Upper lobe of left lung (tissue), 6 donors: Measurements from ENCODE around the gene RSRC1. TPM values are rescaled to one million over a fixed set of nuclear protein-coding genes. Genes with fewer than 3 reads are reported as not detected.

Source experiments
- ATAC-seq, 2 donors: fragments of 200-7000 bp; cut with Tn5 transposase; one replicate each; pipeline ENCODE4 v1.9.1; 2022; ENCODE audit warnings: mild to moderate bottlenecking in 2 of 2, moderate library complexity in 2 of 2; ENCODE audit not compliant: low FRiP score in 2 of 2
- DNase-seq, 2 donors: peaks; one replicate each; pipeline ENCODE4 v3.0.0-alpha.2; 2019 to 2020
- H3K27ac ChIP-seq, 4 donors: fragments of 200-600 bp; sonication (generic); one replicate each; pipeline ENCODE4 v1.5.1; 2016 to 2019
- H3K27me3 ChIP-seq, 4 donors: fragments of 200-600 bp; sonication (generic); one replicate each; pipeline ENCODE4 v1.5.1; 2017 to 2019
- H3K36me3 ChIP-seq, 4 donors: fragments of 200-600 bp; sonication (generic); one replicate each; pipeline ENCODE4 v1.5.1; 2016 to 2019
- H3K4me1 ChIP-seq, 4 donors: fragments of 200-600 bp; sonication (generic); one replicate each; pipeline ENCODE4 v1.5.1; 2018 to 2019
- H3K4me3 ChIP-seq, 4 donors: fragments of 200-600 bp; sonication (generic); one replicate each; pipeline ENCODE4 v1.5.1; 2017 to 2019; ENCODE audit warnings: mild to moderate bottlenecking in 2 of 4, moderate library complexity in 1 of 4
- H3K9me3 ChIP-seq, 4 donors: fragments of 200-600 bp; sonication (generic); one replicate each; pipeline ENCODE4 v1.5.1; 2018 to 2019
- EP300 ChIP-seq, 4 donors: sonication (generic); formaldehyde crosslinking; IDR thresholded peaks; one replicate each; pipeline ENCODE4 v1.5.1; 2017; ENCODE audit warnings: antibody characterized with exemption in 4 of 4, control low read depth in 2 of 4
- POLR2A ChIP-seq, 4 donors: fragments of 450-650 bp; IDR thresholded peaks; one replicate each; pipeline ENCODE4 v1.5.1; 2016 to 2017; ENCODE audit warnings: antibody characterized with exemption in 4 of 4, mild to moderate bottlenecking in 2 of 4
- POLR2AphosphoS5 ChIP-seq, 2 donors: sonication (generic); formaldehyde crosslinking; IDR thresholded peaks; one replicate each; pipeline ENCODE4 v1.5.1; 2017; ENCODE audit warnings: antibody characterized with exemption in 2 of 2
- WGBS, 2 donors: methylation state at CpG; one replicate each; pipeline ENCODE4 v1.1.5; 2017 to 2018; 5-methylcytosine and 5-hydroxymethylcytosine counted together
- total RNA-seq, 6 donors: library from RNA; depleted of rRNA in 4 of 6; stranded (reverse); fragments of >200 nt in 4 of 6; gene quantifications; one replicate each; pipeline versions ENCODE4 v1.1.0 to v1.2.1, GENCODE V29; 2016 to 2021
- TF ChIP-seq, protein P1 (sequence below), 6 experiments: fragments of 450-650 bp in 4 of 6; fragments of 200-600 bp in 2 of 6; sonication (generic) in 2 of 6; IDR thresholded peaks; one replicate each; pipeline ENCODE4 v1.5.1; 2016 to 2019; ENCODE audit warnings: antibody characterized with exemption in 6 of 6
- donor health status: DM: no; HTN: no; CAD: no; lungs with moderate emphysema.
- donor health status: DM: no; HTN: yes; CAD: no; lungs with severe emphysema.

Gene RSRC1
- total RNA-seq, 6 donors from 2014 or later = 21.4 to 87.0 (median 24.5) TPM

DNA sequence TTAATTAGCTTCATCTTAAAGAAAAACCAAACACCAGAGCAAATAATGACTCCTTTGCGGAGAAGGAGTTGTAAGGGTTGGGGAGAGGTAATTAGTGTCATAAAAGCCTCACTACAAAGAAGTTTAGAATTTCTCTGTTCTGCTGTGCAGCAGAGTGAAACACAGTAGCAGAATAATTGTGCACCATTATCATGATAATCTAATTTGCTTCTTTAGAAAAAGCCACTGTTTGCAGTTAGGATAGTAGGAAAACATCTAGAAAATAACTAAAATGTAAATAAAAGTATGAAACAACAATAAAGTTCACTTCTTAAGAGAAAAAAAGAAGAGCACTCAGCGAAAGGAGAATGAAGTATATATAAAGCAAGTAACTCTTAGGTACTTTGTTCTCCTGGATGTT lies 9.2 kb upstream of the RSRC1 start:
- 39 to 46% methylated on average over 2 of the region's 2 CpGs for WGBS, 2 donors
- peaks cover 32 to 38% (median 37%) of the 10 kb centered on the region in 4 donors for H3K4me1 ChIP-seq
- H3K9me3 ChIP-seq = peaks cover 0 to 5% (median 0%) of the 10 kb centered on the region in 4 donors
- ATAC-seq (no peak), DNase-seq (no peak)
- no peaks in the 10 kb centered on the region for H3K36me3 ChIP-seq
- no peak overlapping the region for H3K4me3 ChIP-seq
- TF ChIP-seq POLR2AphosphoS5 (IDR thresholded peaks at IDR 0.05) (no peak), EP300 (IDR thresholded peaks at IDR 0.05) (no peak), POLR2A (IDR thresholded peaks at IDR 0.05) (no peak)
- TF ChIP-seq, protein P1, sequence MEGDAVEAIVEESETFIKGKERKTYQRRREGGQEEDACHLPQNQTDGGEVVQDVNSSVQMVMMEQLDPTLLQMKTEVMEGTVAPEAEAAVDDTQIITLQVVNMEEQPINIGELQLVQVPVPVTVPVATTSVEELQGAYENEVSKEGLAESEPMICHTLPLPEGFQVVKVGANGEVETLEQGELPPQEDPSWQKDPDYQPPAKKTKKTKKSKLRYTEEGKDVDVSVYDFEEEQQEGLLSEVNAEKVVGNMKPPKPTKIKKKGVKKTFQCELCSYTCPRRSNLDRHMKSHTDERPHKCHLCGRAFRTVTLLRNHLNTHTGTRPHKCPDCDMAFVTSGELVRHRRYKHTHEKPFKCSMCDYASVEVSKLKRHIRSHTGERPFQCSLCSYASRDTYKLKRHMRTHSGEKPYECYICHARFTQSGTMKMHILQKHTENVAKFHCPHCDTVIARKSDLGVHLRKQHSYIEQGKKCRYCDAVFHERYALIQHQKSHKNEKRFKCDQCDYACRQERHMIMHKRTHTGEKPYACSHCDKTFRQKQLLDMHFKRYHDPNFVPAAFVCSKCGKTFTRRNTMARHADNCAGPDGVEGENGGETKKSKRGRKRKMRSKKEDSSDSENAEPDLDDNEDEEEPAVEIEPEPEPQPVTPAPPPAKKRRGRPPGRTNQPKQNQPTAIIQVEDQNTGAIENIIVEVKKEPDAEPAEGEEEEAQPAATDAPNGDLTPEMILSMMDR (IDR thresholded peaks at IDR 0.05) = no peak
- H3K27me3 ChIP-seq = peaks cover 2 to 82% (median 50%) of the 10 kb centered on the region in 4 donors
- H3K27ac ChIP-seq = no peak overlapping the region

DNA sequence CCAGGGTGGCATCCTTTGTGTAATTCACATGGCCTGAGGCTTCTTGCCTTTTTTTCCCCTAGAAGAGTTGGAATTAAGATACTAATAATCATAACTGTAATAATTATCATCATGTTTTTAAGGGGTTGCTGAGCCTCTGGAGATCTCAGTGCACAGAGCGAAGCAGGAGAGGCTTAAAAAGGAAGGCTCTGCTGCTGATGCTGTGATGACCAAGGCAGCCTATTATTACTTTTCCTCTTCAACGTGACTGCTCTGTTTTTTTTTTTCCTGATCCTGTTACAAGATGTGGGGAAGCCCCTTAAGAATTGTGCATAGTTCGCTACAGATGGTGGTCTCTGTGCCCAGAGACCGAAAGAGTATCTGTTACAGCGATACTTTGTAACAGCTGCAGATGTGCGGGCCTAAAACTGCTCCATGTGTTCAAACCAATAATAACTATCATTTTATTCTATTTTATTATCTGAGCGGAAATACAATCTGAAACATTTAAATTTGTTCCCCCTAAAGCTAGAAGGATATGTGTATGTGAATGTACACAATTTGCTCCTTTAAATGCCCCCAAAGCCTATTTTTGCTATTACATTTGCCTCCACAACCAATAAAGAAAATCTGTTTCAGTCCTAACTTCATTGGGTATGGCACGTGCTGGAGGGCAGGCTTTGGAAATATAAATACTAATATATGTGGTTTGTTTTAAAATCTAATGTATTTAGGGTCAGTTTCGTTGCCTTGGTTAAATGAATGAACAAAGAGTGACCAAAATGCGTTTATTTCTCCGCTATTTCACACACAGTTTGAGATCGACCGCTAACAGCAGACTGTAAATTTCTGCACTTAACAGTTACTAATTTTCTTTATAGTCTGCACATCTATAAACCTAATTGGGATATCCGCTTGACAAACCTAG lies 8.3 kb upstream of the RSRC1 start:
- TF ChIP-seq EP300 (IDR thresholded peaks at IDR 0.05) (no peak), POLR2AphosphoS5 (IDR thresholded peaks at IDR 0.05) (no peak), POLR2A (IDR thresholded peaks at IDR 0.05) (no peak)
- TF ChIP-seq, protein P1 (IDR thresholded peaks at IDR 0.05) = no peak
- peaks cover 41 to 47% (median 46%) of the 10 kb centered on the region in 4 donors for H3K4me1 ChIP-seq
- H3K4me3 ChIP-seq = no peak overlapping the region
- peaks cover 0 to 5% (median 0%) of the 10 kb centered on the region in 4 donors for H3K9me3 ChIP-seq
- no peak overlapping the region for H3K27ac ChIP-seq
- no peaks in the 10 kb centered on the region for H3K36me3 ChIP-seq
- no peak for ATAC-seq
- H3K27me3 ChIP-seq = peaks cover 2 to 82% (median 55%) of the 10 kb centered on the region in 4 donors
- DNase-seq = no peak
- 38 to 47% methylated on average over 14 of the region's 14 CpGs for WGBS, 2 donors

DNA sequence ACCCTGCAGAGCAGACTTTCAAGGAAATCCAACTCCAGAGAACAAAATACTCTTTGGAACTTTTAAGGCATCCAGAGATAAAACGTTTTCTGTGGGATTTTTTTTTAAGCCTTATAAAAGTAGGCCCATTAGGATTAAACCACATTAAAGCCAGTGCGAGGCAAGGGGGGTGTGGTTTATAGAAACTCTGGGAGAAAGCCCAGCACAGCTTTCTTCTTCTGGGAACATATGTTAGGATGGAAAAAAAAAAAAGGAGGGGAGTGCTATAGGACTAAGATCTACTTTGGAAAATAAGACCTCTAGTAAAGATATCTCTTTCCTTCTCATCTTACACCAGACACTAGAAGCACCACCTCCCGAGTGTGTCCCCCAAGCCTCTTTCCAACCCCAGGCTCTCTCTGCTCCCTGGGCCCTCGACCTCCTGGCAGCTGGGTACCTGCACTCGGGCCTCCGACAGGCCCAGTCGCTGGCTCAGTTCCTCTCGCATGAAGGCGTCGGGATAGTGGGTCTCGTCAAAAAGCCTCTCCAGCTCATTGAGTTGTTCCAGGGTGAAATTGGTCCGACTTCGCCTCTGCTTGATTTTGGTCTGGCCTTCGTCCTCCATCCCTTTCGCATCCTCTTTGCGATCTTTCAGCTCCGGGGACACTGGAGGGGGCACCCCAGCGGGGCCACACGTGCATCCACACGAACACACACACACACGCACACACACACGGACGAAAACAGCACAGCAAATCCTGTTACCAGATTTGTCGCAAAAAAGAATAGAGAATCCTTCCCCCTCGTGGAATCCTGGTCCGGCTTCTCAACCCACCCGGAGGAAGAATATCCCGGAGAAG lies 7.4 kb upstream of the RSRC1 start:
- H3K4me1 ChIP-seq = peaks cover 49 to 55% (median 52%) of the 10 kb centered on the region in 4 donors
- TF ChIP-seq, protein P1 (IDR thresholded peaks at IDR 0.05) = no peak
- TF ChIP-seq POLR2AphosphoS5 (IDR thresholded peaks at IDR 0.05) = no peak
- no peak for TF ChIP-seq EP300 (IDR thresholded peaks at IDR 0.05)
- no peak for TF ChIP-seq POLR2A (IDR thresholded peaks at IDR 0.05)
- peaks cover 2 to 85% (median 58%) of the 10 kb centered on the region in 4 donors for H3K27me3 ChIP-seq
- no peak overlapping the region for H3K27ac ChIP-seq
- H3K9me3 ChIP-seq = peaks cover 0 to 5% (median 0%) of the 10 kb centered on the region in 4 donors
- WGBS, 2 donors = 22 to 27% methylated on average over 24 to 28 of the region's 28 CpGs
- no peaks in the 10 kb centered on the region for H3K36me3 ChIP-seq
- H3K4me3 ChIP-seq = peak overlapping the region in 1 of 4 donors; percentile 0
- ATAC-seq (no peak), DNase-seq (peak in 1 of 2 donors; percentile 43)

DNA sequence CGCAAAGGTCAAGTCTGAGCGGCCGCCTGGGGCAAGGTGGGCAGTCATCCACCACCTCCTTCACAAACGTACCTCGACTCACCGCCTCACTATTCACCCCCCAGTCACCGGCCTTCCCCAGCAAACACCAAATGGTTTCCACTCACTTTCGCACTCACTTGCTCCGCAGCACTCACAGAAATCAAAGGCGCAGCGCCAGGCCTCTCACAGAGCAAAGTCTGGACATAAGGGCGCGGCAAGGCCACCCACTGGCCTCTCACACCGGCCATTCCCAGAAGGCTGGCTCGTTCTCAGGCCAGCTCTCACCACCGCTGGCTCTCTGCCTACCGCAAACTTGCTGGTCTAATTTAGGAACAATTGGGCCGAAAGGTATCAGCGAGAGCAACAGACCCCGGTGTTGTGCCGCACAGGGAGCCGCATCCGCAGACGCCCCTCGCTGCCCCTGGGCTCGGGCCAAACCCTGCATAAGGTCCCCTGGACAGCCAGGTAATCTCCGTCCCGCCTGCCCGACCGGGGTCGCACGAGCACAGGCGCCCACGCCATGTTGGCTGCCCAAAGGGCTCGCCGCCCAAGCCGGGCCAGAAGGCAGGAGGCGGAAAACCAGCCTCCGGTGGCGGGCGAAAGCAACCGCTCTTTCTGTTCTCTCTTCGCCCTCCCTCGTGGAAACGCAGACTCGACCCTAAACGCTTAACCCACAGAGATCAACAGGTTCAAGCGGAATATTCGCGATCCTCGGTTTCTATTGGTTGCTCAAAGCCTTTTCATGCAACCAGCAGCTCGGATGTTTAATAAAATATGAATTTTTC lies 6.6 kb upstream of the RSRC1 start:
- WGBS, 2 donors = 9 to 12% methylated on average over 35 to 52 of the region's 52 CpGs
- H3K4me3 ChIP-seq = peak overlapping the region in 3 of 4 donors; percentile 0 to 22 (median 9)
- DNase-seq (peak in 1 of 2 donors; percentile 71), ATAC-seq (peak in 1 of 2 donors; percentile 25)
- TF ChIP-seq, protein P1 (IDR thresholded peaks at IDR 0.05) = no peak
- TF ChIP-seq EP300 (IDR thresholded peaks at IDR 0.05) (no peak), POLR2AphosphoS5 (IDR thresholded peaks at IDR 0.05) (no peak), POLR2A (IDR thresholded peaks at IDR 0.05) (no peak)
- H3K9me3 ChIP-seq = peaks cover 0 to 5% (median 0%) of the 10 kb centered on the region in 4 donors
- no peak overlapping the region for H3K27ac ChIP-seq
- peaks cover 2 to 86% (median 52%) of the 10 kb centered on the region in 4 donors for H3K27me3 ChIP-seq
- H3K36me3 ChIP-seq = no peaks in the 10 kb centered on the region
- H3K4me1 ChIP-seq = peaks cover 40 to 46% (median 44%) of the 10 kb centered on the region in 4 donors
